HepG2 (cell line): ENCODE results near the gene ZC3H4. TPM values are rescaled to one million over a fixed set of nuclear protein-coding genes. Genes with fewer than 3 reads are reported as not detected.
A peak's percentile ranks its signal among the peaks of the same experiment; 100 is the strongest.

ENCODE experiments used
- ATAC-seq: fragments of 200-7000 bp; cut with Tn5 transposase; 3 replicates; pipeline ENCODE4 v1.9.1; 2020; ENCODE audit warnings: mild to moderate bottlenecking, moderate library complexity
- BruUV-seq: library from RNA; stranded (reverse); fragments of 400-500 nt; replicated peaks from 2 replicates; lab custom pipeline; 2021; lab: Mats Ljungman, UMichigan
- CTCF ChIA-PET: fragments of 300-600 bp; formaldehyde crosslinking; extraction: SDS; loops from one replicate; lab custom pipeline; 2021; ENCODE audit warnings: low total read pairs, inconsistent platforms, low intra/inter-chr PET ratio; lab: Yijun Ruan, JAX
- POLR2A ChIA-PET: fragments of 350-600 bp; sonication (Branson Sonifier 250); formaldehyde crosslinking; loops from one replicate; lab custom pipeline; 2020; ENCODE audit warnings: antibody characterized with exemption, inconsistent platforms; lab: Yijun Ruan, JAX
- DNase-seq: peaks from one replicate; pipeline ENCODE4 v3.0.0-alpha.2; 2015; ENCODE audit warnings: low spot score
- FAIRE-seq: peaks from 3 replicates; lab custom pipeline; 2011; peaks lifted over from hg19 to GRCh38; lab: Jason Lieb, UNC
- H2AFZ ChIP-seq: one replicate; pipeline ENCODE4 v1.6.1; 2011; ENCODE audit warnings: low read length, inconsistent platforms
- H3K27ac ChIP-seq: fragments of 300-600 bp; 3 replicates; pipeline ENCODE4 v1.8.0; 2011; ENCODE audit warnings: mixed run types, mild to moderate bottlenecking, mixed read lengths, low read length, inconsistent platforms; ENCODE audit not compliant: insufficient read depth; ENCODE audit errors: extremely low read length
- H3K27me3 ChIP-seq, 2 experiments: fragments of 200-600 bp in 1 of 2; 2 replicates in 1 of 2; 3 replicates in 1 of 2; pipeline versions ENCODE4 v1.6.0 to v1.8.0; 2011; ENCODE audit warnings: low read length in 2 of 2, mild to moderate bottlenecking in 2 of 2, moderate library complexity in 2 of 2, inconsistent platforms in 1 of 2; ENCODE audit not compliant: insufficient read depth in 2 of 2, control insufficient read depth in 1 of 2
- H3K36me3 ChIP-seq, 2 experiments: fragments of 200-600 bp in 1 of 2; replicated peaks in 1 of 2; 2 replicates in 1 of 2; 3 replicates in 1 of 2; pipeline versions ENCODE4 v1.5.1 to v1.8.0; 2011; ENCODE audit warnings: low read length in 2 of 2, inconsistent platforms in 1 of 2; ENCODE audit not compliant: insufficient read depth in 2 of 2, control insufficient read depth in 1 of 2
- H3K4me1 ChIP-seq: 2 replicates; pipeline ENCODE4 v1.5.1; 2012; ENCODE audit warnings: low read length, inconsistent platforms; ENCODE audit not compliant: insufficient read depth
- H3K4me2 ChIP-seq: 2 replicates; pipeline ENCODE4 v1.6.0; 2011; ENCODE audit warnings: low read depth, low read length, inconsistent platforms
- H3K4me3 ChIP-seq, 3 experiments: fragments of 200-600 bp in 1 of 3; sonication (generic), shearing (Covaris generic) in 1 of 3; replicated peaks in 1 of 3; 2 replicates each; pipeline ENCODE4 v1.5.1; 2011 to 2016; ENCODE audit warnings: low read length in 3 of 3, inconsistent platforms in 2 of 3, low read depth in 2 of 3, mild to moderate bottlenecking in 2 of 3, control low read depth in 1 of 3, mixed read lengths in 1 of 3; ENCODE audit not compliant: insufficient read depth in 1 of 3
- H3K79me2 ChIP-seq: one replicate; pipeline ENCODE4 v1.6.1; 2011; ENCODE audit warnings: low read length, inconsistent platforms; ENCODE audit not compliant: insufficient read depth
- H3K9ac ChIP-seq: 2 replicates; pipeline ENCODE4 v1.6.0; 2011; ENCODE audit warnings: mild to moderate bottlenecking, low read depth, low read length, inconsistent platforms; ENCODE audit not compliant: insufficient read depth
- H3K9me3 ChIP-seq: 2 replicates; pipeline ENCODE4 v1.5.1; 2012; ENCODE audit warnings: mild to moderate bottlenecking, low read length
- H4K20me1 ChIP-seq: 2 replicates; pipeline ENCODE4 v1.6.0; 2011; ENCODE audit warnings: inconsistent platforms, mild to moderate bottlenecking, low read length, moderate library complexity; ENCODE audit not compliant: insufficient read depth
- ATRX ChIP-seq: sonication (generic); formaldehyde crosslinking; IDR thresholded peaks from 2 replicates; pipeline ENCODE4 v1.4.0; 2020; ENCODE audit warnings: missing genetic modification reagents, borderline replicate concordance
- BRD4 ChIP-seq: sonication (generic); formaldehyde crosslinking; IDR thresholded peaks from 2 replicates; pipeline ENCODE4 v1.4.0; 2020; ENCODE audit warnings: missing genetic modification reagents
- CHD4 ChIP-seq: fragments of 200-600 bp; sonication (generic); IDR thresholded peaks from 2 replicates; pipeline ENCODE4 v1.7.0; 2017; ENCODE audit warnings: mild to moderate bottlenecking, low read length, borderline replicate concordance
- EP300 ChIP-seq, 3 experiments: sonication (generic) in 1 of 3; formaldehyde crosslinking in 1 of 3; IDR thresholded peaks; 2 replicates each; pipeline versions ENCODE4 v1.5.1 to v1.6.1; 2011 to 2020; ENCODE audit warnings: low read depth in 2 of 3, low read length in 2 of 3, borderline replicate concordance in 1 of 3, improper control_type of control experiment in 1 of 3, mild to moderate bottlenecking in 1 of 3, missing genetic modification reagents in 1 of 3, moderate library complexity in 1 of 3
- ETV6 ChIP-seq: sonication (generic); formaldehyde crosslinking; conservative IDR thresholded peaks from 2 replicates; pipeline ENCODE4 v1.4.0; 2020; ENCODE audit warnings: missing genetic modification reagents
- FOXK1 ChIP-seq: sonication (generic); formaldehyde crosslinking; IDR thresholded peaks from 2 replicates; pipeline ENCODE4 v1.4.0; 2020; ENCODE audit warnings: low read depth, missing genetic modification reagents, borderline replicate concordance
- GLI4 ChIP-seq: sonication (generic); formaldehyde crosslinking; IDR thresholded peaks from 2 replicates; pipeline ENCODE4 v1.5.1; 2020; ENCODE audit warnings: missing genetic modification reagents, mild to moderate bottlenecking, moderate library complexity, borderline replicate concordance
- HNRNPUL1 ChIP-seq: fragments of 200-400 bp; formaldehyde crosslinking; IDR thresholded peaks from 2 replicates; pipeline ENCODE4 v1.6.1; 2017; ENCODE audit warnings: low read depth, mild to moderate bottlenecking, low read length, moderate library complexity
- ISL2 ChIP-seq: sonication (generic); formaldehyde crosslinking; IDR thresholded peaks from 2 replicates; pipeline ENCODE4 v1.5.0; 2020; ENCODE audit warnings: missing genetic modification reagents
- JDP2 ChIP-seq: sonication (generic); formaldehyde crosslinking; IDR thresholded peaks from 2 replicates; pipeline ENCODE4 v1.8.1; 2022; ENCODE audit warnings: missing genetic modification reagents, borderline replicate concordance
- JUN ChIP-seq: sonication (generic); formaldehyde crosslinking; IDR thresholded peaks from 2 replicates; pipeline ENCODE4 v1.4.0; 2020; ENCODE audit warnings: mild to moderate bottlenecking, missing genetic modification reagents
- MED1 ChIP-seq: sonication (generic); formaldehyde crosslinking; IDR thresholded peaks from 2 replicates; pipeline ENCODE4 v1.4.0; 2020; ENCODE audit warnings: missing genetic modification reagents
- MED13 ChIP-seq: sonication (generic); formaldehyde crosslinking; IDR thresholded peaks from 2 replicates; pipeline ENCODE4 v1.5.0; 2020; ENCODE audit warnings: missing genetic modification reagents
- NR1H2 ChIP-seq: sonication (generic); formaldehyde crosslinking; IDR thresholded peaks from 2 replicates; pipeline ENCODE4 v1.8.1; 2022; ENCODE audit warnings: low read depth, missing genetic modification reagents, borderline replicate concordance
- PPARG ChIP-seq: conservative IDR thresholded peaks from 2 replicates; pipeline ENCODE4 v1.6.1; 2016; ENCODE audit warnings: missing biosample characterization, missing genetic modification reagents
- SIN3A ChIP-seq: IDR thresholded peaks from 2 replicates; pipeline ENCODE4 v1.6.1; 2011; ENCODE audit warnings: low read depth, mild to moderate bottlenecking, control low read depth, low read length, borderline replicate concordance
- THRA ChIP-seq: sonication (generic); formaldehyde crosslinking; IDR thresholded peaks from 2 replicates; pipeline ENCODE4 v1.4.0; 2020; ENCODE audit warnings: missing genetic modification reagents, borderline replicate concordance
- WIZ ChIP-seq: sonication (generic); formaldehyde crosslinking; IDR thresholded peaks from 2 replicates; pipeline ENCODE4 v1.5.1; 2020; ENCODE audit warnings: mild to moderate bottlenecking, missing genetic modification reagents
- ZC3H13 ChIP-seq: sonication (generic); formaldehyde crosslinking; IDR thresholded peaks from 2 replicates; pipeline ENCODE4 v1.8.1; 2023; ENCODE audit warnings: mild to moderate bottlenecking, missing genetic modification reagents, moderate library complexity
- ZFP41 ChIP-seq: sonication (generic); formaldehyde crosslinking; IDR thresholded peaks from 2 replicates; pipeline ENCODE4 v1.4.0; 2020; ENCODE audit warnings: mild to moderate bottlenecking, missing genetic modification reagents, borderline replicate concordance
- ZNF232 ChIP-seq: sonication (generic); formaldehyde crosslinking; IDR thresholded peaks from 2 replicates; pipeline ENCODE4 v1.4.0; 2020; ENCODE audit warnings: missing genetic modification reagents, borderline replicate concordance
- ZNF264 ChIP-seq: sonication (generic); formaldehyde crosslinking; IDR thresholded peaks from 2 replicates; pipeline ENCODE4 v1.4.0; 2020; ENCODE audit warnings: missing genetic modification reagents
- ZNF446 ChIP-seq: sonication (generic); formaldehyde crosslinking; IDR thresholded peaks from 2 replicates; pipeline ENCODE4 v1.5.0; 2020; ENCODE audit warnings: mild to moderate bottlenecking, missing genetic modification reagents
- ZNF816 ChIP-seq: sonication (generic); formaldehyde crosslinking; IDR thresholded peaks from 2 replicates; pipeline ENCODE4 v1.8.0; 2022; ENCODE audit warnings: missing genetic modification reagents, mild to moderate bottlenecking, borderline replicate concordance
- ZSCAN30 ChIP-seq: sonication (generic); formaldehyde crosslinking; IDR thresholded peaks from 2 replicates; pipeline ENCODE4 v1.5.0; 2020; ENCODE audit warnings: mild to moderate bottlenecking, missing genetic modification reagents
- WGBS: methylation state at CpG from one replicate; pipeline ENCODE4 v1.1.6; 2017; ENCODE audit warnings: low lambda C conversion rate; 5-methylcytosine and 5-hydroxymethylcytosine counted together
- in situ Hi-C: cut with HindIII; loops from 2 replicates; pipeline ENCODE4 v1.10.0; 2017; ENCODE audit warnings: low pct_unique_long_range_greater_than_20kb; ENCODE audit not compliant: extremely low pct_ligation_motif_present
- intact Hi-C: fragments of 100-400 bp; cut with micrococcal nuclease; formaldehyde crosslinking; loops from one replicate; pipeline ENCODE4 v1.10.0; 2022; ENCODE audit not compliant: unreplicated experiment
- polyA plus RNA-seq, 8 experiments: library from polyadenylated mRNA; depleted of rRNA in 3 of 8; stranded (reverse) in 7 of 8; unstranded in 1 of 8; fragments of >200 nt; fragmentation: Illumina TruSeq in 4 of 8; extraction: Trizol in 4 of 8; gene quantifications; 2 replicates each; pipeline versions ENCODE4 v1.2.1 to v1.2.3, GENCODE V29; 2011 to 2016; ENCODE audit warnings: low read depth in 4 of 8, missing spikeins in 1 of 8, mixed read lengths in 1 of 8; ENCODE audit not compliant: insufficient read depth in 1 of 8
- total RNA-seq, 5 experiments: library from RNA; depleted of rRNA; stranded (reverse); fragments of >200 nt; fragmentation: Illumina TruSeq; extraction: Trizol; gene quantifications; 2 replicates each; pipeline ENCODE4 v1.2.3, GENCODE V29; 2016; ENCODE audit warnings: low read depth in 1 of 5
- TF ChIP-seq, protein P1 (sequence below): IDR thresholded peaks from 2 replicates; pipeline ENCODE4 v1.6.1; 2016; ENCODE audit warnings: missing genetic modification reagents, missing compliant biosample characterization

Gene ZC3H4
- total and polyA plus RNA-seq, 2 of the 13 experiments (the other 11 are each of a cell fraction or from before 2014, with no cell fraction given) = 1.8 to 10.7 TPM

DNA sequence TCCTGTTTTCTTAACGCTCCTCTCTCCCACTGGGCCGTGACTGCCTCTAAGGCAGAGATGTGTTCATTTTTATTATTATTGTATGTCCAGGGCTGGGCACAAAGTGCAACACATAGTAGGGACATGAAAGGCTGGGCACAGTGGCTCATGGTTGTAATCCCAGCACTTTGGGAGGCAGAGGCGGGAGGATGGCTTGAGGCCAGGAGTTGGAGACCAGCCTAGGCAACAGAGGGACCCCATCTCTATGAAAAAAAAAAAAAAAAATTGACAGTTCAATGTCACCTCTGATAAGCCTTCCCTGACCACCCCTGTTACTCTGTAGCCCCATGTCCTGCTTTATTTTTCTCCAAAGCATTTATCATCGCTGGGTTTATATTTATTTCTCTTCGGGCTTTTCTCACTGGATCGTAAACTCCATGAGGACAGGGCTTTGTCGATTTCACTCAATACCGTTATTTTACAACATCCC, 16.6 kb upstream of the ZC3H4 start:
- 61% methylated on average over 8 of the region's 8 CpGs for WGBS
- Histone ChIP-seq H3K4me1 (peaks cover 43% of the 10 kb centered on the region), H4K20me1 (peaks cover 16% of the 10 kb centered on the region), H3K36me3 (peaks cover 0 to under 1% of the 10 kb centered on the region in 2 experiments; a peak in 1 of 5 replicates), H3K9ac (no peak overlapping the region), H3K79me2 (peaks cover 42% of the 10 kb centered on the region), H3K27me3 (no peaks in the 10 kb centered on the region; a peak in 1 of 5 replicates), H3K27ac (peak overlapping the region; percentile 33), H3K4me2 (peak overlapping the region; percentile 37), H3K4me3 (0 out of 6 replicates have a peak overlapping the region, but pooled peaks of 1 of the 3 experiments have one; percentile 87), H2AFZ (peak overlapping the region; percentile 6), H3K9me3 (no peaks in the 10 kb centered on the region)
- no TSS peak for BruUV-seq
- FAIRE-seq (no peak), DNase-seq (no peak), ATAC-seq (no peak)
- ChIA-PET CTCF (no interaction called here), POLR2A (interaction anchor here (1.3 to 3.9 kb wide), 6 partner anchors 17 to 117 kb away, joined by 3 to 46 read pairs (median 13); partner anchors contain the start of gene ZC3H4)
- in situ Hi-C loops = no loop called here
- intact Hi-C loops = no loop called here
- no peak for TF ChIP-seq ISL2
- TF ChIP-seq JUN (CRISPR knock-in tag) = no peak
- TF ChIP-seq BRD4 (CRISPR knock-in tag) = no peak
- TF ChIP-seq HNRNPUL1 = no peak
- TF ChIP-seq JDP2 (CRISPR knock-in tag) = no peak
- no peak for TF ChIP-seq MED1
- no peak for TF ChIP-seq GLI4 (CRISPR knock-in tag)
- no peak for TF ChIP-seq MED13 (CRISPR knock-in tag)
- no peak for TF ChIP-seq EP300 (IDR thresholded peaks at IDR 0.05; ENCODE audit: low read depth in 2 of 2, low read length in 2 of 2)
- TF ChIP-seq EP300 (CRISPR knock-in tag; IDR thresholded peaks at IDR 0.05; ENCODE audit: borderline replicate concordance) = no peak
- TF ChIP-seq ZSCAN30 = no peak
- no peak for TF ChIP-seq FOXK1 (CRISPR knock-in tag)
- no peak for TF ChIP-seq ATRX (CRISPR knock-in tag)
- TF ChIP-seq CHD4 = peak; percentile 88; the same call in 1 of the 2 replicates
- TF ChIP-seq PPARG (CRISPR knock-in tag) = no peak
- TF ChIP-seq THRA (CRISPR knock-in tag) = no peak
- TF ChIP-seq, protein P1, sequence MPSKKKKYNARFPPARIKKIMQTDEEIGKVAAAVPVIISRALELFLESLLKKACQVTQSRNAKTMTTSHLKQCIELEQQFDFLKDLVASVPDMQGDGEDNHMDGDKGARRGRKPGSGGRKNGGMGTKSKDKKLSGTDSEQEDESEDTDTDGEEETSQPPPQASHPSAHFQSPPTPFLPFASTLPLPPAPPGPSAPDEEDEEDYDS (CRISPR knock-in tag) = no peak
- no peak for TF ChIP-seq ZC3H13
- no peak for TF ChIP-seq WIZ (CRISPR knock-in tag)
- TF ChIP-seq ZNF232 (CRISPR knock-in tag) = no peak
- TF ChIP-seq NR1H2 (CRISPR knock-in tag) = no peak
- no peak for TF ChIP-seq ZNF446 (CRISPR knock-in tag)
- no peak for TF ChIP-seq ZFP41 (CRISPR knock-in tag)
- TF ChIP-seq ZNF816 (CRISPR knock-in tag) = no peak
- TF ChIP-seq ZNF264 (CRISPR knock-in tag) = no peak
- TF ChIP-seq ETV6 (CRISPR knock-in tag) = no peak
- no peak for TF ChIP-seq SIN3A
